Hematopoietic multipotent progenitor cell (in vitro differentiated cells): ENCODE results near the gene AMPD3. TPM values are rescaled to one million over a fixed set of nuclear protein-coding genes. Genes with fewer than 3 reads are reported as not detected.
A peak's percentile ranks its signal among the peaks of the same experiment; 100 is the strongest.

Source experiments
- DNase-seq, 3 donors: peaks; one replicate each; pipeline ENCODE4 v3.0.0-alpha.2; 2011 to 2015; ENCODE audit warnings: low read depth in 2 of 3, low spot score in 2 of 3
- total RNA-seq: library from RNA; depleted of rRNA; stranded (reverse); fragments of >200 nt; gene quantifications from one replicate; pipeline ENCODE4 v1.2.3, GENCODE V29; 2012

Gene AMPD3
- 28.0 TPM for total RNA-seq

- no peak for DNase-seq
These were observed at the start of gene AMPD3 for GRCh38 chr11:10454878-10455631. Gene AMPD3, plus strand, starts transcription at chr11:10455264. Its CDS starts 6,256 bp downstream, at chr11:10461520.

GRCh38 chr11:10405865-10406592, 49.0 kb upstream of the AMPD3 start:
- DNase-seq, result peak in 2 of 3 donors; percentile 80 to 85

- peak in 1 of 3 donors; percentile 12 for DNase-seq
These were observed 48.0 kb upstream of the AMPD3 start for GRCh38 chr11:10407055-10407454.

- no peak for DNase-seq
These were observed 47.0 kb upstream of the AMPD3 start for GRCh38 chr11:10407749-10408685.

- no peak for DNase-seq
These were observed 45.8 kb upstream of the AMPD3 start for GRCh38 chr11:10409207-10409661.

GRCh38 chr11:10410106-10410843, 44.8 kb upstream of the AMPD3 start:
- no peak for DNase-seq

- DNase-seq, result no peak
These were observed 44.2 kb upstream of the AMPD3 start for GRCh38 chr11:10410844-10411200.

- no peak for DNase-seq
These were observed 42.8 kb upstream of the AMPD3 start for GRCh38 chr11:10412266-10412665.

GRCh38 chr11:10413268-10413667, 41.8 kb upstream of the AMPD3 start:
- peak in 2 of 3 donors; percentile 64 to 68 for DNase-seq

- peak in 2 of 3 donors; percentile 70 to 79 for DNase-seq
These were observed 40.9 kb upstream of the AMPD3 start for GRCh38 chr11:10414181-10414580.

GRCh38 chr11:10414659-10415058, 40.4 kb upstream of the AMPD3 start:
- DNase-seq, result peak in 2 of 3 donors; percentile 81 to 86

- no peak for DNase-seq
These were observed 39.2 kb upstream of the AMPD3 start for GRCh38 chr11:10415817-10416392.

- DNase-seq, result no peak
These were observed 36.7 kb upstream of the AMPD3 start for GRCh38 chr11:10418259-10418949.

GRCh38 chr11:10418950-10419310, 36.1 kb upstream of the AMPD3 start:
- no peak for DNase-seq

GRCh38 chr11:10426475-10426874, 28.6 kb upstream of the AMPD3 start:
- no peak for DNase-seq

- DNase-seq, result no peak
These were observed 26.6 kb upstream of the AMPD3 start for GRCh38 chr11:10428453-10428852.

GRCh38 chr11:10429526-10429925, 25.5 kb upstream of the AMPD3 start:
- DNase-seq, result no peak

GRCh38 chr11:10432493-10432892, 22.6 kb upstream of the AMPD3 start:
- no peak for DNase-seq

GRCh38 chr11:10432971-10433370, 22.1 kb upstream of the AMPD3 start:
- DNase-seq, result no peak
